Astrocyte of the spinal cord (primary cell): ENCODE results near the gene EEF2.
A peak's percentile ranks its signal among the peaks of the same experiment; 100 is the strongest.

ENCODE experiments used
- DNase-seq: peaks from one replicate; pipeline ENCODE4 v3.0.0; 2011; ENCODE audit warnings: low read depth, low spot score
- H3K4me3 ChIP-seq: 2 replicates; pipeline ENCODE4 v1.5.1; 2011; ENCODE audit warnings: low read depth, mild to moderate bottlenecking, low read length, moderate library complexity
- in situ Hi-C: cut with HindIII; loops from 2 replicates; pipeline ENCODE4 v1.10.0; 2017; ENCODE audit warnings: low sequenced_read_pairs
- TF ChIP-seq, protein P1 (sequence below): IDR thresholded peaks from 2 replicates; pipeline ENCODE4 v1.5.1; 2012; ENCODE audit warnings: low read depth, mild to moderate bottlenecking, low read length, inconsistent platforms

The EEF2 gene

DNA sequence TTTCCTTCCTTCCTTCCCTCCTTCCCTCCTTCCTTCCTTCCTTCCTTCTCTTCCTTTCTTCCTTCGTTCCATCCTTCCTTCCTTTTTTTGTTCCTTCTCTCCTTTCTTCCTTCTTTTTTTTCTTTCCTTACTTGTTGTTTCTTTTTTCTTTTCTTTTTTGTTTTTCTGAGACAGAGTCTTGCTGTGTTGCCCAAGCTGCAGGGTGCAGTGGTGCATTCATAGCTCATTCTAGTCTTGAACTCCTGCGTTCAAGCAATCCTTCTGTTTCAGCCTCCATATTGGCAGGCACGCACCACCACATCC lies 5.5 kb upstream of the EEF2 start:
- DNase-seq = no peak
- TF ChIP-seq, protein P1, sequence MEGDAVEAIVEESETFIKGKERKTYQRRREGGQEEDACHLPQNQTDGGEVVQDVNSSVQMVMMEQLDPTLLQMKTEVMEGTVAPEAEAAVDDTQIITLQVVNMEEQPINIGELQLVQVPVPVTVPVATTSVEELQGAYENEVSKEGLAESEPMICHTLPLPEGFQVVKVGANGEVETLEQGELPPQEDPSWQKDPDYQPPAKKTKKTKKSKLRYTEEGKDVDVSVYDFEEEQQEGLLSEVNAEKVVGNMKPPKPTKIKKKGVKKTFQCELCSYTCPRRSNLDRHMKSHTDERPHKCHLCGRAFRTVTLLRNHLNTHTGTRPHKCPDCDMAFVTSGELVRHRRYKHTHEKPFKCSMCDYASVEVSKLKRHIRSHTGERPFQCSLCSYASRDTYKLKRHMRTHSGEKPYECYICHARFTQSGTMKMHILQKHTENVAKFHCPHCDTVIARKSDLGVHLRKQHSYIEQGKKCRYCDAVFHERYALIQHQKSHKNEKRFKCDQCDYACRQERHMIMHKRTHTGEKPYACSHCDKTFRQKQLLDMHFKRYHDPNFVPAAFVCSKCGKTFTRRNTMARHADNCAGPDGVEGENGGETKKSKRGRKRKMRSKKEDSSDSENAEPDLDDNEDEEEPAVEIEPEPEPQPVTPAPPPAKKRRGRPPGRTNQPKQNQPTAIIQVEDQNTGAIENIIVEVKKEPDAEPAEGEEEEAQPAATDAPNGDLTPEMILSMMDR = no peak
- in situ Hi-C loops = no loop called here
- no peak overlapping the region for H3K4me3 ChIP-seq

DNA sequence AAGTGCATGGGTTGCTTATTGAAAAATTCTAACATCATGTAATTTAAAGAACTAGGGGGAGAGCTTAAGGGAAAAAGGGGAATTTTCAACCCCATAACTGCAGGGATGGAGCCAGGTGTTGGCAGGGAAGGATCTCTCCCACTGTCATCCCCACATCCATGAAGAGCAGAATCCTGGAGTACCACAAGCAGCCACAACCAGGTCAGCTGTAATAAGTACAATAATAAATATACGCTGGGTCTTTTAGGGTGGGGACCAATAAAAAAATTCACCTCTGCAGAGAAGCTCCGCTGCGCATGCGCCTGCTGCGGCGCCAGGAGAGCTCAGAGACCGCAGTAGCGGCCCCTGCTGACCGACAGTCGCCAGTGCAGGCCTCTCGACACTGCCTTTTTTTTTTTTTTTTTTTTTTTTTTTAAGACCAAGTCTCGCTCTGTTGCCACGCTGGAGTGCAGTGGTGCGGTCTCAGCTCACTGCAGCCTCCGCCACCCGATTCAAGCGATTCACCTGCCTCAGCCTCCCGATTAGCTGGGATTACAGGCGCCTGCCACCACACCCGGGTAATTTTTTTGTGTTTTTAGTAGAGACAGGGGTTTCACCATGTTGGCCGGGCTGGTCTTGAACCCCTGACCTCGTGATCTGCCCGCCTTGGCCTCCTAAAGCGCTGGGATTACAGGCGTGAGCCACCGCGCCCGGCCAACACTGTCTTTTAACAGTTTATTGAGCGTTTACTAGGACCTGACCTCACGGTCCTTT lies 2.5 kb upstream of the EEF2 start:
- in situ Hi-C loops = no loop called here
- TF ChIP-seq, protein P1 = peak; percentile 93
- peak; percentile 82 for DNase-seq
- H3K4me3 ChIP-seq = peak overlapping the region; percentile 8

DNA sequence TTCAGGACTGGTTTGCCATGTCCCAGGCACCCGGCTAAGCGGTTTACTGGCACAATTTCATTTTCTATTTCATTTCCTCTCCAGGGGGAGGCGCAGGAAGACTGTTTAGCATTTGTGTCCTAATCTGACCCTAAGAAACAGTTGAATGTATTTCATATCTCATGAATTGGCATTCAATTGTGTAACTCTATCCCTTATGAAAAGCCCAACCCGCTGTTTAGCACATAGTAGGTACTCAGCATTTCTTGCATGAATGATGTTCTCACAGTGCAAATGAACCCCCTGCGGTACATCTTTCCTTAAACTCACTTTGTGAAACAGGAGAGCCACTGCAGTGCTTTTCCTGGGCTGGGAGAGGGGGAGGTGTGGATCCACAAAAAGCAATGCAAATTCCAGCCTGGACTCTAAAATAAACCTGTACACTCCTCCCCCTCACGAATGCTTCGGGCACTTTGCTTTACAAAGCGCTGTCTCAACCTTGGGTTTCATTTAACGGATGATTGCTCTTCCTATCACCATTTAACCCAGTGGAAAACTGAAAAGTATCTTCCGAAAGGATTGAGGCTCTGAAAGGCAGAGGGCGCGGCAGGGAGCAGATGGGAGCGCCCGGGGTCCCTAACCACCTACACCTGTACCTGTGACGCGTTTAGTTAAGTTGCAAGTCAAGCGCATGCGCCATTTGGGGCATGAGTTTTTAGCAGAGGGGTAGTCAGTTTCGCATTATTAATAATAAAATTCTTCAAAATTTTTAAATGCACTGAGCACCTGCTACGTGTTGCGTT lies 1.2 kb upstream of the EEF2 start:
- peak; percentile 77 for DNase-seq
- H3K4me3 ChIP-seq = peak overlapping the region; percentile 84
- in situ Hi-C loops = no loop called here
- TF ChIP-seq, protein P1 = peak; percentile 56

DNA sequence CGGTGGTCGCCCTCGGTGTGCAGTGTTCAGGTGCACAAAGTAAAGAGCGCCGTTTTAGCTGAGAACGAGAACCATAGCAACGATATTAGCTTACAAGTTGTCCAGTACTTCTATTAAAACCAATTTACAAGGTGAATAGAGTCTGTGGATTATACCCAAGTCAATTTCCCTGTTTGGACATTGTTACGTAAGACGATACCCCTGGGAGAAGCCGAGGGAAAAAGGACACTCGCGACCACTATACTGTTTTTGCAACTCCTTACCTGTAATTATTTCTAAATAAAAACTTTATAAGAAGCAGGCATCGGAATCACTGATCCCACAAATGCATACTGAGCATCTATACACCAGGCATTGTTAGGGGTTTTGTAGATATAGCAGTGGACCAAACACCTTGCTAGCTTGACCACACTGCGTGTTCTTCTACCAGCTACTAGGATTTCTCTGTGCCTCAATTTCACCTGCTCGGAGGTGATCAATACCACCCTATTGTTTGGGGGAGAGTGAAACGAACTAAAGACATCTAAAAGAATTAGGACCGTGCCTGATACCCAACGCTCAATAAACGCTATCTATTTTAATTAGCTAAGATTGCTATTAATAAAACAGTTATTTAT lies 488 bp upstream of the EEF2 start:
- in situ Hi-C loops = no loop called here
- TF ChIP-seq, protein P1 = no peak
- H3K4me3 ChIP-seq = peak overlapping the region; percentile 84
- DNase-seq = no peak

DNA sequence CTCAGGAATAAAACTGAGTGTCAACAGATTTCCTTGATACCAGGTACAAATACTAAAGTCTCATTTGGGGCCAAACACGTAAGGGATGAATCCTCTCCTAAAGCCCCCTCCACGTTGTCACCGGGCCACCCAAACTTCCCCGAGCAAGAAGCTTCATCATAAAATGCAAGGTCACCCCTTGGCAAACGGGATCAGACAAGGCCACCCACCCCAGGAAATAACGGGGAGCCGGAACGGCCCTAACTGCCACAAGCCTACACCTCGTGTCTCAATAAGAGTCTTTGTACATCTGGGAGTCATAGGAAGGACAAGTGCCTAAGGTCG lies 717 bp downstream of the EEF2 start:
- TF ChIP-seq, protein P1 = no peak
- in situ Hi-C loops = no loop called here
- H3K4me3 ChIP-seq = peak overlapping the region; percentile 84
- no peak for DNase-seq

DNA sequence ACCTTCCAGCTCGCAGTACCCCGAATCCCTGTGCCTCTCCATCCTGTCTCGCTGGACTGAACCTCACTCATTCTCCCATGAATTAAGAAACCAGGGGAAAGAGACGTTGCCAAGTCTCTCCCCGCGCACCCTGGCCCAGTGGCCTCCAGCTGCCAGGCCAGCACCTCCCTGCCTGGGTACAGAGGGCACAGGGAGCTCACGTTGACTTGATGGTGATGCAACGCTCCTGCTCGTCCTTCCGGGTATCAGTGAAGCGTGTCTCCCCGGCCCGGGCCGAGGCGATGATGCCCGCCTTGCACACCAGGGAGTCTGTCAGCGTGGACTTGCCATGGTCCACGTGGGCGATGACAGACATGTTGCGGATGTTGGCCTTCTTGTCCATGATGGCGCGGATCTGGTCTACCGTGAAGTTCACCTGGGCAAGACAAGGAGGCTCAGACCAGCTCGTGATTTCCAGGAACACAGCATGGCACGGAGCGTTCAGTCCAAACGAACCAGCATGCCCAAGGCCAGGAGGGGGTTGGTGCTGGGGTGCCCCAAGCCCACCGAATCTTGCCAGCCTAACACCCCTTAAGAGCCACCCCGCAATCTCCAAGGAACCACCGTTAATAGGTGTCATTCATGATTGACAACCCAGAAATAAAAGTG lies 1.2 kb downstream of the EEF2 start:
- in situ Hi-C loops = no loop called here
- DNase-seq = peak; percentile 33
- H3K4me3 ChIP-seq = peak overlapping the region; percentile 84
- TF ChIP-seq, protein P1 = no peak
